PC-3 (cell line): ENCODE results near the gene CNTNAP5.

Experiments used
- CTCF ChIP-seq: fragments of 300-600 bp; sonication (generic); conservative IDR thresholded peaks from 2 replicates; pipeline ENCODE4 v1.5.1; 2017; ENCODE audit warnings: antibody characterized with exemption, low read depth, mild to moderate bottlenecking, low read length
- EZH2phosphoT487 ChIP-seq: fragments of 300-600 bp; sonication (generic); IDR thresholded peaks from 2 replicates; pipeline ENCODE4 v1.6.1; 2018; ENCODE audit warnings: mild to moderate bottlenecking, antibody characterized with exemption, low read length, borderline replicate concordance

GRCh38 chr2:124625561-124625960 is 600.5 kb downstream of the CNTNAP5 start:
- TF ChIP-seq CTCF (no peak), EZH2phosphoT487 (no peak)
